ENCODE results near the gene DAND5.

The DAND5 gene

GRCh38 chr19:13022111-13022858, 52.9 kb downstream of the DAND5 start:
- DNase-seq (ENCODE audit: low read depth, low spot score): no peak

GRCh38 chr19:13022859-13023636, 53.7 kb downstream of the DAND5 start:
- no peak for DNase-seq (ENCODE audit: low read depth, low spot score)

- no peak for DNase-seq (ENCODE audit: low read depth, low spot score)
Observed at GRCh38 chr19:13023656-13024055, 54.3 kb downstream of the DAND5 start.
